Retina (tissue), 1 donor: ENCODE measurements around the gene LILRA5.
"Not testable (repeated sequence)": the region's sequence is repeated elsewhere in the genome, so short reads cannot be mapped to it uniquely, and the experiment has no call there.

Experiments used
- DNase-seq: peaks from one replicate; pipeline ENCODE4 v3.0.0-alpha.2; 2016

LILRA5 gene

DNA sequence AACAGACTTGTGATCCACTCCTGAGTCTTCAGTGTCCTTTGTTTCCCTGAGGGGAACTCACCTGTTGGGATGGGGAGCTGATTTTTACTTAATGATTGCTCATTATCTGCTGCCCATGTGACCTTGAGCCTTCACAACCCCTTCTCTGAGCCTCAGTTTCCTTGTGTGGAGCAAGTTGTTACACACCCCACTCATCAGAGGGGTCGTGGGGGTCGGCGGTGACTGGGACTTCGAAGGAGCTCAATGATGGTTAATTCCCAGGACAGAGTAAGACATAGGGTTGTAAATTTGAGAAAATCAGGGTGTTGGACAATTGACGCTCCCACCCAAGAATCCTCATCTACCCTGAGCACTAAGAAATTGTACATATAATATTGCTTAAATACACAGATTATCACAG, 13.5 kb downstream of the LILRA5 start:
- no peak for DNase-seq

DNA sequence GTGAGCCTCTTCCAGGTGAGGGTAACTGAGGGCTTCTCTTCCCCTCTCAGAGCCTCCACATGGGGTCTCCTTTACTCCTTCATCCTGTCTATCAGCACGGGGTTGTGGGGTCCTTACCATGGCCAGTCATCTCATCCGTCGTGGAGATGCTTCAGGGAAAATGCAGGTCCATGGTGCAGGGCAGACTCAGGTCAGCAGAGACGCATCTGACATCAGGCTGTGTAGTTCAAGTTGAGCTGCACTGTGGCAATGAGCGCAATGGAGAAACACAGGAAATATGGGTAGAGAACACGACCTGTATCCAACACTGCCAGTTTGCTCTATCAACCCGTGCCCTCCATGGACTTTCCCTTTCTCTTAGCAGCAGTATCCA, 13.9 kb downstream of the LILRA5 start:
- no peak for DNase-seq

DNA sequence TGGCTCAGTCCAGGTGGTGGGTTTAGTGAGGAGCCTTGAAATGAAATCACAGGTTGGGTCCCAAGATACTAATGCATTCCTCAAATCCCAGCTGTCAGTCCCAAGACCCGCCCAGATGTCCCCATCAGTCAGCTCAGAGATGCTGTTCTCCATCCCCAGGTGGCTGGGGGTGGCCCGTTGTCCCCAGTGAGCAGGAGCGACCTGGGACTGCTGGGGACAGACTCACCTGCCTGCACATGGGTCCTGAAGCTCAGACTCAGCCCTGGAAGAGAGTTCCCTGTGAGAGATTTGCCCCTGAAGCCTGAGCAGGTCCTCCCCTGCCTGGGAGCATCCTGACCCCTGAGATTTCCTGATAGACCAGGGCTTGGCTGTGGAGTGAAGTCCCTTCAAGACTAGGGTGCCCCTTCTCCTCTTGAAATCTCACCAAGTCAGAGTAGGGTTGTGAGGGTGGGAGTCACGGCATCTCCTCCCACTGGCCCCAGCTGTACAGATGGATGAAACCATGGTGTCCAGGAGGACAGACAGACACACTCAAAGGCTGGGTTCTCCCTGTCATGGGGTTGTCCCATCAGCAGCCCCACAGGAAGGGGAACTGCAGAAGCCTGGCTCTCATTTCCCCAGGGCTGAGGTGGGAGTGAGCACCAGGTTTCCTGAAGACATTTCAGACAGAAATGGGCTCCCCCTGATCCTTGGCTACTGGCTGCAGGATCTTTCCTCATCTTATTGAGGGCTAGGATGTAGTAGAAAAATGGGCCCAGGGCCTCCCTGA, 14.4 kb downstream of the LILRA5 start:
- no peak for DNase-seq

DNA sequence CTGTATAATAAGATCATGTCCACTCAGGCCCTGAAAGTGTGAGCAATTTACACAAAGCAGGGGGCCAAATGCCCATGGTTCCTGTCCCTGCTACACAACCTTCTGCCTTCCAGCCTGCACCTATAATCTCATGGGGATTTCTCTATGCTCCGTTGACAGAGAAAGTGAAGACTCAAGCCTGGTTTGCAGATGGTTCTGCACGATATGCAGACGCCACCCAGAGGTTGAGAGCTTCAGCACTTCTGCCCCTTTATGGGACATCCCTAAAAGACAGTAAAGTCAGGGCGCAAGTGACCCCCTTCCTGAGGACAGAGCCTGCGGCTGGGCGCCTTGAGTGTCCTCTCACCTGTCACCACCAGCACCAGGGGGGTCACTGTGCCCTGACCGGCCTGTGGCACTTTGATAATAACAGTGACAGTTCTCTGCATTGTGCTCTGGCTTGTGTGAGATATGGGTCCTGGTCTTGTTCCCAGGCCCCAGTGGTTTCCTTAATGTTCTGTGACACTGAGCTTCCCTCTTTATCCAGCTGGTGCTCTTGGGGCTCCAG, 15.1 kb downstream of the LILRA5 start:
- no peak for DNase-seq

DNA sequence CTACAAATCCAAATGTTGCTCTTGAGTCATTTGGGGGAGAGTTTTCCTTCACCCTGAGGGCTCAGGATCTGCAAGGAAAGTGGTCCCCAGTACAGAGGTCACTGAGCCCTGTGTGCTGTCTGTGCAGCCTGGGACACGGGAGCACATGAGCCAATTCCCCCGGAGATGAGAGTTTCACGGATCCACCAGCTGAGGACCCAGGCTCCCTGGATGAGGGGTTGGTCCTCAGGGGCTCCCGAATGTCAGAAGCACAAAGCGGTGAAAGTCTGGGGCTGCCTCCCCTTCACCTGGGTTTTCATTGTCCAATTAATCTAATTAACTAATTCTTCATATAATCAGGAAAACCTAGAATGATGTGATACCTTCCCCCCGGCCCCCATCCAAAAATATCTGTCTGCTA, 18.4 kb downstream of the LILRA5 start:
- DNase-seq, result no peak

DNA sequence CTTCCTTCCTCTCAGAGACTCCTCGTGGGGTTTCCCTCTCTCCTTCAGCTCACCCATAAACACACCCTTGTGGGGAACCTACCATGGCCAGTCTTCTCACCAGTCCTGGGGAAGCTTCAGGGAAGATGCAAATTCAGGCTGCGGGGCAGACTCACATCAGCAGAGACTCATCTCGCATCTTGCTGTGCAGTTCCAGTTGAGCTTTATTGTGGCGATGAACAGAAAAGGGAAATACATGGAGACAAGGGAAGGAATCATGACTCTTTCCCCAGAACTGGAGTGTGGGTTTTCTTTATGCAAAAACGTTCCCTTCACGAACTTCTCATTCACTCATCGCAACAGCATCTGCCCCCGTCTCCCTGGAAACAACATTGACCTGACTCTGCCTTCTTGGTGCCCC, 23.8 kb downstream of the LILRA5 start:
- not testable (repeated sequence) for DNase-seq

DNA sequence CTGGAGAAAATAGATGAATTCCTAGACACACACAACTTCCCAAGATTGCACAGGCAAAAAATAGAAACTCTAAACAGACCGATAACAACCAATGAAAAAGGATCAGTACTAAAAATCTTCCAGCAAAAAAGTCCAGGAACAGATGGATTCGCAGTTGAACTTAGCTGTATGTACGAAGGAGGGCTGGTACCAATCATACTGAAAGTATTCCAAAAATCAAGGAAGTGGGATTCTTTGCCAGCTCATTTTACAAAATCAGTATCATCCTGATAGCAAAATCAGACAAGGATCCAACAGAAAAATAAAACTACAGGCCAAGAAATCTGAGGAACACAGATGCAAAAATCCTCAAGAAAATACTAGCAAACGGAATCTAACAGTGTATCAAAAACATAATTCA, 25.5 kb downstream of the LILRA5 start:
- DNase-seq, result no peak

DNA sequence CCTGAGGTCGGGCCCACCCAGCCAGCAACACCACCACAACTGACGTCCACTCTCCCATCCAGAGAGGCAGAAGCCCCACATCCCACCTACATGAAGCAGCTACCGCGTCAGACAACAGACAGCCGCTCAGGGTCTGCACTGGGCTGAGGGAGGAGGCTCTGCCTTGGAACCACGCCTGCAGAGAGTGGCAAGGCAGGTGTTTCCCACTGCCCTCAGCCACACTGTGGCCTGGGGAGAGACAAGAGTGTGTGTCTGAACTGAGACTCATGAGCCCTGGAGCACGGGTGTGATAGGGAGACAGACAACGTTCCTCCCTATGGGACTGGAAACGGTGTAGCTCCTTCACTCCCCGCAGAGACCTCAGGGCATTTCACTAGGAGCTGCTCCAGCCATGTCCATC, 26.7 kb downstream of the LILRA5 start:
- not testable (repeated sequence) for DNase-seq

DNA sequence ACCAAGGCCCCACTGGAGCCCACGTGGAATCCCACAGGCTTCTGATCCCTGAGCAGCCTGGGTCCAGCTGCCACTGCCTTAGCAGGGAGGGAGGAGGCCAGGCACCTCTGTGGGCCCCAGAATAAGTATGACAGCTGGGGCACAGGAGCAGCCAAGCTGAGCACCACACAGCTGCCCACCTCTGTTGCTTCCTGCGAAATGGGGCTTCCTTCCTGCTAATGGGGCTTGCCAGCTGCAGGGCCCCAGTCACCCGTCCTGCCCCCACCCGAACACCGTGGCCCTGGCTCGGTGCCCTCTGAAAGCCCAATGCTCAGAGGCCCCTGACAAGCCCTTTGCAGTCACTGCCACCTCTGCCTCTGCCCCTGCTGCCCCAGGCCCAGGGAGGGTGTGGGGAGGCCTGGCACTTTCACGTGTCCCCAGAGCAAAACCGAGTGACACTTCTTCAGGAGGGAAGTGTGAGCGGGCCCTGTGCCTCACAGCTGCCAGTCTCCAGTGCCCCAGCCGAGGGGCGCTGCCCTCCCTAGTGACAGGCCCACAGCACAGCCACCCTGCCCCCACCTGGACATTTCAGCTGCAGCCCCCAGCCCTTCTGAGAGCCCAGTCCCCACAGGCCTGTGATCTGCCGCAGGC, 27.4 kb downstream of the LILRA5 start:
- not testable (repeated sequence) for DNase-seq

DNA sequence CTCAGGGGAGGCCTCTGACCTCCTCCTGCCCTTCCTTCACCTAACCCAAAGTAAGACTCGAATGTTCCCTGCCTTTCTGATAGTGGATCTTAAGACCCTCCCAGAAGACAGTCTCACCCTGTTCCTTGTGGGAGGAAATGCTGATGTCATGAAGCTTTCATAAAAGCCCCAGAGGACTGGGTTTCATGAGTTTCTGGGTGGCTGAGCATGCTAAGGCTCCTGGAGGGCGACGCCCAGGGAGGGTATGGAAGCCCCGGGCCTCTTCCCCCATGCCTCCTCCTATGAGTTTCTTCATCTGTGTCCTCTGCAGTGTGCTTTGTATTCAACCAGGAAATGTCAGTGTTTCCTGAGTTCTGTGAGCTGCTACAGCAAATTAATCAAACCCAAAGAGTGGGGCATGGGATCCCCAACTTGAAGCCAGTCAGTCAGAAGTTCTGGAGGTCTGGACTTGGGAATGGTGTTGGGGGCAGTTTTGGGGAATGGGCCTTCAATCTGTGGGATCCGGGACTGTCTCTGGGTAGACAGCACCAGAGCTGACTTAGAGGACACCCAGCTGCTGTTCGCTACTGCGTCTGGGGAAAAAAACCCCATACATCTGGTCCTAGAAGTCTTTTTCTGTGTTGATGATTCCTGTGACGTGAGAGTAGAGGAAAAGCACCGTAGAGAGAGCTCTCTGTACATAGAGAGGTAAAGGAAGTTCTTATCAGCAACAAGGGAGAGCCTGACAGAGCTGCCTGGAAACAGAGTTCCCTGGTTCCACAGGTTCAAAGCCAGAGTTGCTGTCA, 30.1 kb downstream of the LILRA5 start:
- no peak for DNase-seq

DNA sequence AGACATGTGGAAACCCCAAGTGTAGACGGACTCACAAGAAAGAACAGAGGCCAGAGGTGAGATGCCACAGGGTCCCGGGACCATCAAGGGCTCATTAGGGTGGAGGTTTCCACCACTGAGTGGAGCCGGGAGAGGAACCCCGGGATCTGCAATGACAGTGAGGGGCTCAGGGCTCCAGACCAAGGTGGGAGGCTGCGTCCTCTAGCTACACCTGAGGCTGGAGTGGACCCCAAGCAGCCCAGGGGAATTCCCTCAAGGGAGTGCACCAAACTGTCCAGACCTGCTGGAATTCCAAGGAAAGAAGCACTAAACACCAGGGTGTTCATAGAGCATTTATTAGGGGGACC, 31.3 kb downstream of the LILRA5 start:
- DNase-seq, result not testable (repeated sequence)

DNA sequence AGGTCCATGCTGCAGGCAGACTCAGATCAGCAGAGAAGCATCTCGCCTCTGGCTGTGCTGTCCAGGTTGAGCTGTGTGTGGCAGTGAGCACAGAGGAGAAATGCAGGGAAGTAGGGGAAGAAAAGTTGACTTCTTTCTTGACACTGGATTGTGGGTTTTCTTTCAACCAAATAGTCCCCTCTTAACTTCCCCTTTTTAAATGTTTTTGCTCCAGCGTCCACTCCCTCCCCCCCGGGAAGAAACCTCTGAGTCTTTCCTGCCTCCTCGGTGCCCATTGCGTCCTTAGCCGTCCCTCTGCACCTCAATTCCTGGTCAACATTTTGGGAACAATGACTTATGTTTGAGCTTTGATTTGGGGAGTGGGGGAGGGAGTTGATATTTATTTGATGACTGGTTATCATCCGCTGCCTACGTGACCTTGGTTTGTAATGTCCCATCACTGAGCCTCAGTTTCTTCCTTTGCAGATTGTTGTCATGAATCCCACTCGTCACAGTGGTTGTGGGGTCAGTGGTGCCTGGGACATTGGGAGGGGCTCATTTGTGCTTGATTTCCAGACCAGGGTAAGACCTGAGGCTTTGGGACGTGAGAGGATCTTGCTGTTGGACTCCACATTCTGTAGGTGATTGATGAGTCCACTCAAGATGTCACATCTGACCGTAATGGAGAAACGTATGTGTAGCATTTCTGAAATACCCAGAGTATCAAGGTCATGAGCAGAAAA, 31.8 kb downstream of the LILRA5 start, which contains the start of gene LILRB2:
Gene LILRB2 (minus strand): TSS at position 104 of the 722 bp plus-strand sequence. CDS start 614 bp downstream, outside the sequence.
- no peak for DNase-seq

DNA sequence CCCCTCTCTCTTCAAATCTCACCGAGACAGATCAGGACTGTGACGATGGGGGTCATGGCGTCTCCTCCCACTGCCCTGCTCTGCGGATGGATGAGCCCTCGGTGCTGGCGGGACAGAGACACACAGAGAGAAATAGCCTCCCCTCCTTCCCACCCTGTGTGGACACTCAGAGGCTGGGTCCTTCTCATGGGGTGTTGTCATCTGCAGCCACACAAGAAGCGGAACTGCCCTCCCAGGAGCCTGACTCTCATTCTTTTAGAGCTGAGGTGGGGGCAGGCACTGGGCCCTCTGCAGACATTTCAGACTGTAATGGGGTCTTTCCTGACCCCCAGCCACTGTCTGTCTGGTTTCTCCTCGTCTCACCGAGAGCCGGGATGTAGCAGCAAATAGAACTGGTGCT, 32.5 kb downstream of the LILRA5 start:
- DNase-seq, result not testable (repeated sequence)

DNA sequence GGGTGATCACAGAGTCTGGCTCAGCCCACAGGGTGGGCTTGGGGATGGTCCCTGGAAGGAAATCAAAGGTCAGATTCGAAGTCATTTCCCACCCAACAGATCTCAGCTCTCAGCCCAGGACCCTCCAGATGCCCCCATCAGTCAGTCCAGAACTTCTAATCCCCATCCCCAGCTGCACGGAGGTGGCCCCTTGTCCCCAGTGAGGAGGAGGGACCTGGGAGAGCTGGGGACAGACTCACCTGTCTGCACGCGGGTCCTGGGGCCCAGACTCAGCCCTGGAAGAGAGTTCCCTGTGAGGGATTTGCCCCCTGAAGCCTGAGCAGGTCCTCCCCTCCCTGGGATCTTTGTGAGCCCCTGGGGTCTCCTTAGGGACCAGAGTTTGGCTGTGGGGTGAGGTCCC, 32.9 kb downstream of the LILRA5 start:
- DNase-seq, result not testable (repeated sequence)

DNA sequence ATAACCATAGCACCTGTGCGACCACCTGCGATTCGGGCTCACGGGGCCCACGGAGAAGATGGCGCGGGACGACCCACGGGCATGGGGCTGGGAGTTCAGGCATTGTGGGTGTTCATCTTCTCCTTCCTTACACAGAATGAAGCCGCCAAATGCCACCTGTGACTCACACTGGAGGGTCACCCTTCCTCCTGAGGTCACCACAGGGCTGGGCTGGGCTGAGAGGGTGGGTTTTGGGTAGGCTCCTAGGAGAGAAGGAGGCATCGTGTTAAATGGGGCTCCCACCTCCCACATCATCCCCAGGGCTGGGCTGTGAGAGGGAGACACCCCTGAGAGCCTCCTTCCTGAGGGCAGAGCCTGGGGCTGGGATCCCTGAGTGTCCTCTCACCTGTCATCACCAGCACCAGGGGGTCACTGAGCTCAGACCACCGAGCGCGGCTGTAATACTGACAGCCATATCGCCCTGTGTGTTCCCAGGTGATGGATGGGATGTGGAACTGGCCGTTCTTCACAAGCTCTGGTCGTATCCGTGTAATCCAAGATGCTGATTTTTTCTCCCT, 33.5 kb downstream of the LILRA5 start:
- no peak for DNase-seq

DNA sequence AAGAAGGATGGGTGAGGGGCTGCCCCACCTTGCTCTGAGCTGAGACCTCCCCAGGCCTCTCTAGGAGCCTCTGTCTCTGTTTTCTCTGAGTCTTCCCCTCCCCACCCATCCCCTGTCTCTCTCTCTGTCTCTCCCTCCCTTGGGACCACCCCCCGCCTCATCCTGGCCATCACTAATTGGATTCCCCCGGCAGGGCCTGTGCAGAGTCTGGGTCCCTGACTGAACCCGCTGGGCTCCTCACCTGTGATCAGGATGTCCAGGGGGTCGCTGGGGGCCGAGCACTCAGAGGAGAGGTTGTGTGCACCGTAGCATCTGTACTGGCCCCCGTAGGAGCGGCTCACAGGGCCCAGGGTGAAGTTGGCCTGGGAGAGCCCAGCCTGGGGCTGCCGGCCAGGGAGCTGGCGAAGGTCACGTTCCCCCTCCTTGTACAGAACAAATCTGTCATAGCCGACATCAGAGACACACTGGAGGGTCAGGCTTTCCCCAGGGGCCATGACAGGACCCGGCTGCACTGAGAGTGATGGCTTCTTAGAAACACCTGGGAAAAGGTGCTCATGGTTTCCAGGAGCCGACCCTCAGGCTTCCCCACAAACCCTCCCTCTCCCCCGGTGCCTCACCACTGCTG, 34.3 kb downstream of the LILRA5 start:
- not testable (repeated sequence) for DNase-seq

DNA sequence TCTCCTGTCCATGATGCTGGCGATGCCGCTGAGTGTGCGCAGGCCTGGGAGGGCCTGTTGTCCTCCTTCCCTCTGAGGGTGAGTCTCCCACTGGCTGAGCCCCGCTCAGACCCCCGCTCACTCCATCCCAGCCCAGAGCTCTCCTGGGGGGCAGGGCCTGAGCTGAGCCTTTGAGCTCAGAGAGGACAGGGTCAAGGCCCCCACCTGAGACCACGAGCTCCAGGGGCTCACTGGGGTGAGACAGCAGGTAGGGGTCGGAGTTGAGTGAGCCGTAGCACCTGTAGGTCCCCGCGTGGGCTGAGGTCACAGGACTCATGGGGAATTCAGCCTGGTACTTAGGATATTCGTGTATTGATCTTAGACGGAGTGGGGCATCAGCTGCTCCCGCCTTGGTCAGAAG, 34.9 kb downstream of the LILRA5 start:
- not testable (repeated sequence) for DNase-seq

DNA sequence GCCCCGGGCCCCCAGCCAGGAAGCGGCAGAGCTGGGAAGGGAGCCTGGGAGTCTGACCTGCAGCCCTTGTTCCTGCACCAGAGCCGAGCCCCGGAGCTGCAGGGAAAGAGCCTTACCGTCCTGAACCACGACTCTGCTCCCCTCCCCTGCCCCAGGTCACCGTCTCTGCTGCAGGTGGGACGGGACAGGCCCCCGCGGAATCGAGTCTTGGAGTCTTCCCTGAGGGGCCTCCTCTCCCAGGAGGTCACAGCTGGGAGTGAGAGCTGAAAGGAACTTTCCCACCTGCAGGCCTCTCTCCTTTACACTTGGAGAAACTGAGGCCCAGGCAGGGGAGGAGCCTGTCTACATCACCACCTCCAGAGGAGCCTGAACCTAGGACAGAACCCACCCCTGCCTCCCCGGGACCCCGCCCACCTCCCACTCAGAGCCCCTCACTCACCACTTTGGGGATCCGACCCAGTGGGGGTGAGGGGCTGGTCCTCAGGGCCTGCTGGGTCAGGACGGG, 35.8 kb downstream of the LILRA5 start:
- not testable (repeated sequence) for DNase-seq

DNA sequence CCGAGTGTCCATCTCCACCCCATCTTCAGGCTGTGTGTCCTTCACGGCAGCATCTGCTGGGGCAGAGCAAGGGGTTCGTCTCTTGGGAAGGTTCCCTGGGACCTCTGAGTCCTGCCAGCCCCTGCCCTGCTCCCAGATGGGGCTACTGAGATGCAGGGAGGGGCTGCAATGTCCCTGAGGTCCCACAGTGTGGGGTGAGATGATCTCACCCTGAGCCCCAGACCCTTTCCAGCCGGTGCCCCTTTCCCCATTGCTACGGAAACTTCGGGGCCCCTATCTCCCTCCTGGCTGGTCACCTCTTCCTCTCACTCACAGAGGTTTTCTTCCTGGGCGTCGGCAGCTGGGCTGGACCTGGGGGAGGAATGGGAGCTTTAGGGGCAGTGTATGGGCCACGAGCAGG, 37.0 kb downstream of the LILRA5 start:
- DNase-seq, result no peak

DNA sequence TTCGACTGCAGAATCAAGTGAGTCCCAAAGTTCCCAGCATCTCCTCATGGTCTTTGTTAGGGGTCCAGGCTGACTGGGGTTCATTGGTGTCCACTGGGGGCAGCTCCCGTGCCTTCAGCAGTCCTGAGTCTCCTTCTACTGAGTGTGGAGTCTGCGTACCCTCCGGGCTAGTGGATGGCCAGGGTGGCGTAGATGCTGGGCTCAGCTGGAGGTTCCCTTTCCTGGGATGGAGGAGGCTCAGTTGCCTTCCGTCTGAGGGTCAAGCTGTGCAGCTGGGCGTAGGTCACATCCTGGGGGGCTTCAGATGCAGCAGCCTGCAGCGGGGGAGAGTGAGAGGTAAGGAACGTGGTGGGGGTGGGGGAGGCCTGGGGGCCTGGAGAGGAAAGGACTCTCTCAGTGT, 38.5 kb downstream of the LILRA5 start:
- not testable (repeated sequence) for DNase-seq

DNA sequence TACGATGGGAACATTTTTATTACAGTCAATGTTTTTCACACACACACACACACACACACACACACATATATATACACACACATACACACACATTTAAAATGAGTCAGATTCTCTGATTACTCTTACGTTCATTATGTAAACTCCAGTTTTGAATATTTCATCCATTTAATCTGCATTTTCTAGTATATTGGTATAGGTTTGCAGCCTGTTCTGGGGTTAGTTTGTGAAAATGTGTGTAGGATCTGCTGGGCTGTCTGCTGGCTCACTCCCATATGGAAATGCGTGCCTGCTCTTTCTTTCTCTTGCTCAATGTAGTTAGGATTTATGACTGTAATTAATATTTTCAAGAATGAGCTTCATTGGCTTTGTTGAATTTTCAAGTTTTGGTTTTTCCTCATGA, 39.1 kb downstream of the LILRA5 start:
- DNase-seq, result no peak

DNA sequence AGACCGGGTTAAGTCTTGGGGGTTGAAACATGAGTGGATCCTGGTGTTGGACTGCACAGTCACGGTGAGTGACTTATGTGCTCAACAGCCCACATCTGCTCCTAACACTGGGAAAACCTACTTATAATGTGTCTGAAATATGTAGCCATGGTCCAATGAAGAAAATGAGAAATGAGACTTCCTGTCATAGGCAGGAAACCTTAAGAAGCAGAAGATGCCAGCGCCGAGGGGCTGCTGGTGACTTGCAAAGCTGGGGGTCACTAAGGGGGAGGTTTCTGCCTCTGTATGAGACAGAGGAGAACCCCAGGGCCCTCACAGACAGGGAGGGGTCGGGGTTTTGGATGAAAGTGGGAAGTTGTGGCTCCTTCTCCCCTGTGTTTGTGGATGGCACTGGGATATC, 40.8 kb downstream of the LILRA5 start:
- DNase-seq, result not testable (repeated sequence)
